IMR-90 (cell line): Measurements from ENCODE around the gene ZPBP2. TPM values are rescaled to one million over a fixed set of nuclear protein-coding genes. Genes with fewer than 3 reads are reported as not detected.

Source experiments
- ATAC-seq: fragments of 200-7000 bp; cut with Tn5 transposase; 2 replicates; pipeline ENCODE4 v1.9.1; 2020; ENCODE audit warnings: low read depth, mild to moderate bottlenecking, moderate library complexity
- BruUV-seq: library from RNA; stranded (reverse); fragments of 400-500 nt; replicated peaks from 2 replicates; lab custom pipeline; 2021; lab: Mats Ljungman, UMichigan
- CTCF ChIA-PET: fragments of 300-600 bp; formaldehyde crosslinking; extraction: SDS; loops from one replicate; lab custom pipeline; 2021; ENCODE audit warnings: antibody characterized with exemption; lab: Yijun Ruan, JAX
- POLR2A ChIA-PET: fragments of 300-600 bp; sonication (Branson Sonifier 250); formaldehyde crosslinking; loops from one replicate; lab custom pipeline; 2022; ENCODE audit warnings: antibody characterized with exemption; ENCODE audit not compliant: unreplicated experiment; lab: Charles Lee
- DNase-seq: peaks from one replicate; pipeline ENCODE4 v3.0.0; 2013
- H2AFZ ChIP-seq: replicated peaks from 2 replicates; pipeline ENCODE3; 2013; ENCODE audit warnings: low read length, mild to moderate bottlenecking; ENCODE audit not compliant: poor library complexity
- H2AK5ac ChIP-seq: 2 replicates; pipeline ENCODE4 v1.6.1; 2013; ENCODE audit warnings: low read depth, low read length, inconsistent platforms
- H2AK9ac ChIP-seq: replicated peaks from 2 replicates; pipeline ENCODE3; 2013; ENCODE audit warnings: mild to moderate bottlenecking, low read depth, low read length, moderate library complexity; ENCODE audit not compliant: poor library complexity
- H2BK120ac ChIP-seq: 2 replicates; pipeline ENCODE4 v1.6.1; 2013; ENCODE audit warnings: low read depth, low read length, inconsistent platforms
- H2BK15ac ChIP-seq: 3 replicates; pipeline ENCODE4 v1.6.1; 2013; ENCODE audit warnings: low read depth, low read length, inconsistent platforms
- H2BK20ac ChIP-seq: 2 replicates; pipeline ENCODE4 v1.6.1; 2013; ENCODE audit warnings: low read depth, mild to moderate bottlenecking, inconsistent platforms, low read length, moderate library complexity
- H2BK5ac ChIP-seq: 2 replicates; pipeline ENCODE4 v1.6.1; 2013; ENCODE audit warnings: mild to moderate bottlenecking, low read depth, low read length, inconsistent platforms; ENCODE audit not compliant: poor library complexity, severe bottlenecking
- H3K14ac ChIP-seq: replicated peaks from 2 replicates; pipeline ENCODE4 v1.6.1; 2013; ENCODE audit warnings: low read depth, low read length, inconsistent platforms
- H3K18ac ChIP-seq: 2 replicates; pipeline ENCODE4 v1.6.1; 2013; ENCODE audit warnings: low read depth, low read length, control low read depth
- H3K23ac ChIP-seq: 2 replicates; pipeline ENCODE4 v1.6.1; 2013; ENCODE audit warnings: low read depth, low read length, inconsistent platforms
- H3K27ac ChIP-seq: 2 replicates; pipeline ENCODE4 v1.5.1; 2013; ENCODE audit warnings: mild to moderate bottlenecking, control low read depth, low read length; ENCODE audit not compliant: insufficient read depth
- H3K27me3 ChIP-seq: 2 replicates; pipeline ENCODE4 v1.6.1; 2013; ENCODE audit warnings: low read length; ENCODE audit not compliant: control insufficient read depth, insufficient read depth
- H3K36me3 ChIP-seq: 2 replicates; pipeline ENCODE4 v1.6.1; 2013; ENCODE audit warnings: low read length, mixed read lengths; ENCODE audit not compliant: control insufficient read depth, insufficient read depth
- H3K4ac ChIP-seq: 2 replicates; pipeline ENCODE4 v1.6.1; 2013; ENCODE audit warnings: low read depth, low read length, inconsistent platforms
- H3K4me1 ChIP-seq: 2 replicates; pipeline ENCODE4 v1.6.1; 2013; ENCODE audit warnings: low read length, mixed read lengths; ENCODE audit not compliant: control insufficient read depth, insufficient read depth
- H3K4me2 ChIP-seq: 2 replicates; pipeline ENCODE4 v1.6.1; 2013; ENCODE audit warnings: low read depth, mild to moderate bottlenecking, control low read depth, low read length, moderate library complexity
- H3K4me3 ChIP-seq: 2 replicates; pipeline ENCODE4 v1.5.1; 2013; ENCODE audit warnings: low read depth, mild to moderate bottlenecking, control low read depth, low read length, moderate library complexity; ENCODE audit not compliant: insufficient read depth
- H3K56ac ChIP-seq: 2 replicates; pipeline ENCODE4 v1.6.1; 2013; ENCODE audit warnings: low read length, inconsistent platforms; ENCODE audit not compliant: insufficient read depth; ENCODE audit errors: extremely low read depth
- H3K79me1 ChIP-seq, 2 experiments: 2 replicates each; pipeline ENCODE4 v1.6.1; 2013; ENCODE audit warnings: low read length in 2 of 2, inconsistent platforms in 1 of 2, low read depth in 1 of 2
- H3K9ac ChIP-seq: 2 replicates; pipeline ENCODE4 v1.6.1; 2013; ENCODE audit warnings: low read depth, low read length, control low read depth
- H3K9me1 ChIP-seq: 2 replicates; pipeline ENCODE4 v1.6.1; 2013; ENCODE audit warnings: low read length, inconsistent platforms; ENCODE audit not compliant: insufficient read depth
- H3K9me3 ChIP-seq: 2 replicates; pipeline ENCODE4 v1.6.1; 2013; ENCODE audit warnings: low read length; ENCODE audit not compliant: control insufficient read depth, insufficient read depth
- H4K20me1 ChIP-seq: 2 replicates; pipeline ENCODE4 v1.6.1; 2013; ENCODE audit warnings: low read length, inconsistent platforms; ENCODE audit not compliant: insufficient read depth
- H4K5ac ChIP-seq: 2 replicates; pipeline ENCODE4 v1.6.1; 2013; ENCODE audit warnings: mild to moderate bottlenecking, low read depth, low read length, control low read depth
- H4K8ac ChIP-seq, 2 experiments: 2 replicates each; pipeline ENCODE4 v1.6.1; 2013; ENCODE audit warnings: low read depth in 2 of 2, low read length in 2 of 2, control low read depth in 1 of 2, inconsistent platforms in 1 of 2
- H4K91ac ChIP-seq: 2 replicates; pipeline ENCODE4 v1.6.1; 2013; ENCODE audit warnings: low read depth, low read length, inconsistent platforms; ENCODE audit not compliant: insufficient read depth
- BHLHE40 ChIP-seq: fragments of 150-350 bp; IDR thresholded peaks from 2 replicates; pipeline ENCODE4 v1.6.1; 2016; ENCODE audit warnings: mild to moderate bottlenecking, low read depth, low read length
- CEBPB ChIP-seq: IDR thresholded peaks from 2 replicates; pipeline ENCODE4 v1.6.1; 2012; ENCODE audit warnings: low read depth, low read length, improper control_type of control experiment
- ELK1 ChIP-seq: fragments of 150-350 bp; IDR thresholded peaks from 2 replicates; pipeline ENCODE4 v1.6.1; 2016; ENCODE audit warnings: low read depth, mild to moderate bottlenecking, low read length, moderate library complexity, borderline replicate concordance
- NFE2L2 ChIP-seq: fragments of 150-350 bp; IDR thresholded peaks from 2 replicates; pipeline ENCODE4 v1.6.1; 2016; ENCODE audit warnings: low read depth, mild to moderate bottlenecking, low read length
- RAD21 ChIP-seq: IDR thresholded peaks from 2 replicates; pipeline ENCODE4 v1.6.1; 2012; ENCODE audit warnings: low read length, improper control_type of control experiment
- RFX5 ChIP-seq: IDR thresholded peaks from 2 replicates; pipeline ENCODE4 v1.8.0; 2012; ENCODE audit warnings: low read depth, mild to moderate bottlenecking, low read length, moderate library complexity
- SMC3 ChIP-seq: fragments of 150-350 bp; IDR thresholded peaks from 2 replicates; pipeline ENCODE4 v1.6.1; 2016; ENCODE audit warnings: low read depth, mild to moderate bottlenecking, antibody characterized with exemption, low read length, moderate library complexity
- USF2 ChIP-seq: fragments of 150-350 bp; IDR thresholded peaks from 2 replicates; pipeline ENCODE4 v1.6.1; 2017; ENCODE audit warnings: mild to moderate bottlenecking, antibody characterized with exemption, low read length, low read depth
- WGBS, 2 experiments: methylation state at CpG; one replicate each; pipeline versions ENCODE4 v1.1.5 to v1.1.7; 2013; ENCODE audit warnings: missing lambda C conversion rate in 2 of 2; ENCODE audit not compliant: insufficient read length in 1 of 2; ENCODE audit errors: extremely low coverage in 2 of 2; 5-methylcytosine and 5-hydroxymethylcytosine counted together
- dilution Hi-C: fragments of 300-500 bp; cut with HindIII; formaldehyde crosslinking; loops from one replicate; pipeline ENCODE4 v1.14.3; 2018; ENCODE audit warnings: low sequenced_read_pairs; ENCODE audit not compliant: unreplicated experiment
- in situ Hi-C: fragments of 300-500 bp; cut with MboI; formaldehyde crosslinking; loops from 3 replicates; pipeline ENCODE4 v1.14.3; 2019; ENCODE audit warnings: low sequenced_read_pairs, inconsistent platforms, mixed read lengths
- intact Hi-C: fragments of 100-400 bp; cut with micrococcal nuclease; formaldehyde crosslinking; loops from 2 replicates; pipeline ENCODE4 v1.10.0; 2022
- polyA plus RNA-seq, 3 experiments: library from polyadenylated mRNA; depleted of rRNA; stranded (reverse); fragments of >200 nt; gene quantifications; 2 replicates each; pipeline ENCODE4 v1.2.3, GENCODE V29; 2012; ENCODE audit warnings: low replicate concordance in 1 of 3
- total RNA-seq: library from RNA; depleted of rRNA; stranded (reverse); fragments of >200 nt; gene quantifications from 2 replicates; pipeline ENCODE4 v1.2.3, GENCODE V29; 2012

ZPBP2 gene
- total and polyA plus RNA-seq, 2 of the 4 experiments (the other 2 are of a cell fraction): not detected

DNA sequence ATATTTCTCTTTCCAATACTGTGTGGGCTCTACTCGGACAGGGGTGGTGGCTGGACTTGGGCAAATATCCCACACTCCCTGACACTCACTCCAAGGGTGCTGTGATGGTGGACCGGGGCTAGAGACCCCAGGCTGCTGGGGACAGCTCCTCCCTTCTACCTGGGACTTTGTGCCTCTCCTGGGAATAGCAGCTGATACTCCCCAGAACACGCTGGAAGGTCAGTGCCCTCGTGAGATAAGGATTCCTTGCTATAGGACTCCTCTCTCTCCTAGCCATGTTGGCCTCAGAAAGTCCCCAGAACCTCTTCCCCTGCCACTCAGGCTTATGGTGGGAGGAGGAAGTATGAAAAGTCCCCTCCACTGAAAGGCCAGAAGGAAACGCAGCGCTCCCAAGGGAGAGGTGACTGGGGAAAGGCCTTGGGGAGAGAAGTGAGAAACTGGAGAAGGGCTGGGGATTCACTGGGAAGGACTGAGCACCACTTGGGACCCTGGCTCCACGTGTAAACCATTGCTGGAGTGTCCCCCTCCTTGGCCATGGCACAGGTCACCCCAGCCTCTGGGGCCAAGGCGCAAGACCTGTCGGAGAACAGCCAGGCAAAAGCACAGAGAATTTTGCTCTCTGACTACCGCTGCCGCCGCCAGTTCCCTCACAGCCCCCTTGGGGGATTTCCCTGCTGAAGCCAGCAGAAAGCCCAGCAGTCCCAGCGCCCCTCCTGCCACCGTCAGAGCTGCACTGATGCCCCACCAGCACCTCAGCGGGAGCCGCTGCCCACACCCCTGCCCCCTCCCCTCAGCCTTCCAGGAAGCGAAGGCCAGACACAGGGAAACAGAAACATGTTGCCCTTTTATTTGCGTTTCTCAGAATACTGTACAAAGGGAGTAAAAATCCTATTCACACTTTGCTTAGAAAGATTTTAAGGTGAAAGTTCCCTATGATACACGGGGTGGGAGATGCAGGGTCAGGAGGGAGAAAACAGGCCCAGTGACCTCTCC lies 52.5 kb downstream of the ZPBP2 start:
- no peak overlapping the region for H3K18ac ChIP-seq
- ChIA-PET CTCF (no interaction called here), POLR2A (interaction anchor here (0.6 kb wide), 1 partner anchor 38 kb away, joined by 12 read pairs; no protein-coding TSS in a partner anchor)
- DNase-seq (no peak), ATAC-seq (no peak)
- no peak overlapping the region for H3K56ac ChIP-seq
- H2AFZ ChIP-seq: no peak overlapping the region
- no peak overlapping the region for H2AK9ac ChIP-seq
- no peak overlapping the region for H3K4me2 ChIP-seq
- in situ Hi-C loops (no loop called here), intact Hi-C loops (no loop called here), dilution Hi-C loops (no loop called here)
- H4K8ac ChIP-seq: no peak overlapping the region
- H4K91ac ChIP-seq: no peak overlapping the region
- no peak for TF ChIP-seq ELK1
- no peak for TF ChIP-seq USF2
- TF ChIP-seq CEBPB: no peak
- no peak for TF ChIP-seq BHLHE40
- TF ChIP-seq RFX5: no peak
- TF ChIP-seq SMC3: no peak
- no peak for TF ChIP-seq RAD21
- no peak for TF ChIP-seq NFE2L2
- no peak overlapping the region for H2BK5ac ChIP-seq
- H3K4me1 ChIP-seq: peaks cover 15% of the 10 kb centered on the region
- peaks cover 35% of the 10 kb centered on the region for H3K9me1 ChIP-seq
- no peak overlapping the region for H2BK120ac ChIP-seq
- no peak overlapping the region for H3K14ac ChIP-seq
- peaks cover 25% of the 10 kb centered on the region for H4K20me1 ChIP-seq
- H2BK20ac ChIP-seq: no peak overlapping the region
- 68% methylated on average over 4 of the region's 19 CpGs; no CpG with 5 or more reads in 1 of the 2 experiments for WGBS, 2 experiments
- no peaks in the 10 kb centered on the region for H3K27me3 ChIP-seq
- H2AK5ac ChIP-seq: no peak overlapping the region
- no peak overlapping the region for H3K27ac ChIP-seq
- H3K23ac ChIP-seq: no peak overlapping the region
- H4K5ac ChIP-seq: no peak overlapping the region
- peaks cover 50% of the 10 kb centered on the region for H3K36me3 ChIP-seq
- peaks cover 9 to 37% of the 10 kb centered on the region in 2 experiments; a peak in 3 of 4 replicates for H3K79me1 ChIP-seq
- H3K4me3 ChIP-seq: no peak overlapping the region
- no peak overlapping the region for H3K9ac ChIP-seq
- BruUV-seq: no TSS peak
- H3K9me3 ChIP-seq: no peaks in the 10 kb centered on the region
- no peak overlapping the region for H2BK15ac ChIP-seq
- H3K4ac ChIP-seq: no peak overlapping the region
